ENCODE data around the gene RAP1GAP2.

- TF ChIP-seq HMGXB4 (CRISPR knock-in tag; IDR thresholded peaks at IDR 0.05) = no peak
- TF ChIP-seq ATF3 (CRISPR knock-in tag; conservative IDR thresholded peaks at IDR 0.05) = no peak
- TF ChIP-seq RELA (CRISPR knock-in tag; IDR thresholded peaks at IDR 0.05; ENCODE audit: borderline replicate concordance) = no peak
- TF ChIP-seq, protein P1, sequence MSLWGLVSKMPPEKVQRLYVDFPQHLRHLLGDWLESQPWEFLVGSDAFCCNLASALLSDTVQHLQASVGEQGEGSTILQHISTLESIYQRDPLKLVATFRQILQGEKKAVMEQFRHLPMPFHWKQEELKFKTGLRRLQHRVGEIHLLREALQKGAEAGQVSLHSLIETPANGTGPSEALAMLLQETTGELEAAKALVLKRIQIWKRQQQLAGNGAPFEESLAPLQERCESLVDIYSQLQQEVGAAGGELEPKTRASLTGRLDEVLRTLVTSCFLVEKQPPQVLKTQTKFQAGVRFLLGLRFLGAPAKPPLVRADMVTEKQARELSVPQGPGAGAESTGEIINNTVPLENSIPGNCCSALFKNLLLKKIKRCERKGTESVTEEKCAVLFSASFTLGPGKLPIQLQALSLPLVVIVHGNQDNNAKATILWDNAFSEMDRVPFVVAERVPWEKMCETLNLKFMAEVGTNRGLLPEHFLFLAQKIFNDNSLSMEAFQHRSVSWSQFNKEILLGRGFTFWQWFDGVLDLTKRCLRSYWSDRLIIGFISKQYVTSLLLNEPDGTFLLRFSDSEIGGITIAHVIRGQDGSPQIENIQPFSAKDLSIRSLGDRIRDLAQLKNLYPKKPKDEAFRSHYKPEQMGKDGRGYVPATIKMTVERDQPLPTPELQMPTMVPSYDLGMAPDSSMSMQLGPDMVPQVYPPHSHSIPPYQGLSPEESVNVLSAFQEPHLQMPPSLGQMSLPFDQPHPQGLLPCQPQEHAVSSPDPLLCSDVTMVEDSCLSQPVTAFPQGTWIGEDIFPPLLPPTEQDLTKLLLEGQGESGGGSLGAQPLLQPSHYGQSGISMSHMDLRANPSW (CRISPR knock-in tag; conservative IDR thresholded peaks at IDR 0.05; ENCODE audit: low read depth) = no peak
- no peak for TF ChIP-seq CTCF (IDR thresholded peaks at IDR 0.05)
- TF ChIP-seq, protein P2, sequence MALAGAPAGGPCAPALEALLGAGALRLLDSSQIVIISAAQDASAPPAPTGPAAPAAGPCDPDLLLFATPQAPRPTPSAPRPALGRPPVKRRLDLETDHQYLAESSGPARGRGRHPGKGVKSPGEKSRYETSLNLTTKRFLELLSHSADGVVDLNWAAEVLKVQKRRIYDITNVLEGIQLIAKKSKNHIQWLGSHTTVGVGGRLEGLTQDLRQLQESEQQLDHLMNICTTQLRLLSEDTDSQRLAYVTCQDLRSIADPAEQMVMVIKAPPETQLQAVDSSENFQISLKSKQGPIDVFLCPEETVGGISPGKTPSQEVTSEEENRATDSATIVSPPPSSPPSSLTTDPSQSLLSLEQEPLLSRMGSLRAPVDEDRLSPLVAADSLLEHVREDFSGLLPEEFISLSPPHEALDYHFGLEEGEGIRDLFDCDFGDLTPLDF (CRISPR knock-in tag; IDR thresholded peaks at IDR 0.05) = no peak
- TF ChIP-seq, protein P3, sequence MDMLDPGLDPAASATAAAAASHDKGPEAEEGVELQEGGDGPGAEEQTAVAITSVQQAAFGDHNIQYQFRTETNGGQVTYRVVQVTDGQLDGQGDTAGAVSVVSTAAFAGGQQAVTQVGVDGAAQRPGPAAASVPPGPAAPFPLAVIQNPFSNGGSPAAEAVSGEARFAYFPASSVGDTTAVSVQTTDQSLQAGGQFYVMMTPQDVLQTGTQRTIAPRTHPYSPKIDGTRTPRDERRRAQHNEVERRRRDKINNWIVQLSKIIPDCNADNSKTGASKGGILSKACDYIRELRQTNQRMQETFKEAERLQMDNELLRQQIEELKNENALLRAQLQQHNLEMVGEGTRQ (CRISPR knock-in tag; IDR thresholded peaks at IDR 0.05) = no peak
- TF ChIP-seq MXD4 (CRISPR knock-in tag; IDR thresholded peaks at IDR 0.05; ENCODE audit: borderline replicate concordance) = no peak
- TF ChIP-seq GABPB1 (CRISPR knock-in tag; IDR thresholded peaks at IDR 0.05) = no peak
- TF ChIP-seq IRF2 (CRISPR knock-in tag; IDR thresholded peaks at IDR 0.05; ENCODE audit: borderline replicate concordance, low read depth) = no peak
- TF ChIP-seq, protein P4, sequence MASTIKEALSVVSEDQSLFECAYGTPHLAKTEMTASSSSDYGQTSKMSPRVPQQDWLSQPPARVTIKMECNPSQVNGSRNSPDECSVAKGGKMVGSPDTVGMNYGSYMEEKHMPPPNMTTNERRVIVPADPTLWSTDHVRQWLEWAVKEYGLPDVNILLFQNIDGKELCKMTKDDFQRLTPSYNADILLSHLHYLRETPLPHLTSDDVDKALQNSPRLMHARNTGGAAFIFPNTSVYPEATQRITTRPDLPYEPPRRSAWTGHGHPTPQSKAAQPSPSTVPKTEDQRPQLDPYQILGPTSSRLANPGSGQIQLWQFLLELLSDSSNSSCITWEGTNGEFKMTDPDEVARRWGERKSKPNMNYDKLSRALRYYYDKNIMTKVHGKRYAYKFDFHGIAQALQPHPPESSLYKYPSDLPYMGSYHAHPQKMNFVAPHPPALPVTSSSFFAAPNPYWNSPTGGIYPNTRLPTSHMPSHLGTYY (CRISPR knock-in tag; IDR thresholded peaks at IDR 0.05) = no peak
- TF ChIP-seq SMAD3 (CRISPR knock-in tag; IDR thresholded peaks at IDR 0.05; ENCODE audit: borderline replicate concordance) = no peak
Observed at GRCh38 chr17:2954898-2955445, 158.7 kb downstream of the RAP1GAP2 start.
